ENCODE results near the gene TMEM11.

The TMEM11 gene

DNA sequence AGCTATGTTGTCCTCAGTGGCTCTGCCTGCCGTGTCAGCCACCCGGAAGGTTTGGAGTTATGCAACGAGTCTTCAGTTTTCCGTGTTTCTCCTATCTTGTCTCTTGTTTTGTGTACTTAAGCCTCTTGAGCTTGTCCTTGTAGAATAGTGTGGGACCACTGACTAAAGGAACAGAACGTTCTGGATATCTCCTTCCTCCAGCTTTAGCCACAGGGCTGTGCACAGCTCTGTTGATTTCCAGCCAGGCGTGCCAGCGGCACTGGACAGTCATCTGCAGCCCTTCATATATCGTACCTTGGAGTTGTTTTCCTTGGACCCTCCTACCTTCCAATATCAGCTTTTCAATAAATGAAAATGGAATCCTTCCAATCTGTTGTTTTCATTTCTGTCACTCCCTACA lies 39.8 kb downstream of the TMEM11 start:
- Mint-ChIP-seq H3K27ac (no peak overlapping the region), H3K9me3 (no peaks in the 10 kb centered on the region), H3K4me1 (peaks cover 23 to 25% of the 10 kb centered on the region in 2 donors), H3K36me3 (peaks cover 31 to 50% of the 10 kb centered on the region in 2 donors), H3K27me3 (no peaks in the 10 kb centered on the region), H3K4me3 (no peak overlapping the region)
- DNase-seq (no peak), ATAC-seq (replicated peaks) (no peak)

- DNase-seq (no peak), ATAC-seq (replicated peaks) (no peak)
- no peaks in the 10 kb centered on the region for H3K27me3 Mint-ChIP-seq
- H3K4me3 Mint-ChIP-seq = no peak overlapping the region
- no peak overlapping the region for H3K27ac Mint-ChIP-seq
- no peaks in the 10 kb centered on the region for H3K9me3 Mint-ChIP-seq
- H3K36me3 Mint-ChIP-seq = peaks cover 28 to 45% of the 10 kb centered on the region in 2 donors
- peaks cover 23 to 25% of the 10 kb centered on the region in 2 donors for H3K4me1 Mint-ChIP-seq
These were observed 40.4 kb downstream of the TMEM11 start for GRCh38 chr17:21173543-21173942.

DNA sequence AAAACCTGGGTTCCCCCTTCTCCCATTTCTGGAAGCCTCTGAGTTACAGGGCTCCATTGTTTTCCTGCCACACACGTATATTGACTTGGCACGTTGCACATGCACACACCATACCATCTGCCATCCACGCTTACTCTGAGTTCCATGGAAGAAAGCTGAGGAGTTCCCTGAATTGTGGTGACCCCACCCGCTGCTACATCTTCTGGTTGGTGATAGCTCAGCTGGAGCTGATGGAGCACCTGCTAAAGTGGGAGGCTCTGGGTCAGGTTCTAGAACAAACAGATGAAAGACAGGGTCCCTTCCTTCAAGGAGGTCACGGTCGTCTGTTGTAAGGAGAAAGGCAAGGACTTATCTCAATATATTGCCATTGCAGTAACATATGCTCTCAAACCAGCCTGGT lies 41.1 kb downstream of the TMEM11 start:
- no peak overlapping the region for H3K27ac Mint-ChIP-seq
- H3K4me3 Mint-ChIP-seq = no peak overlapping the region
- H3K36me3 Mint-ChIP-seq = peaks cover 32 to 39% of the 10 kb centered on the region in 2 donors
- DNase-seq (no peak), ATAC-seq (replicated peaks) (no peak)
- H3K27me3 Mint-ChIP-seq = no peaks in the 10 kb centered on the region
- no peaks in the 10 kb centered on the region for H3K9me3 Mint-ChIP-seq
- H3K4me1 Mint-ChIP-seq = peaks cover 23 to 25% of the 10 kb centered on the region in 2 donors

GRCh38 chr17:21171970-21172510 lies 41.9 kb downstream of the TMEM11 start:
- Mint-ChIP-seq H3K27ac (peak overlapping the region; percentile 90), H3K4me3 (peak overlapping the region in 1 of 2 donors; percentile 71)

DNA sequence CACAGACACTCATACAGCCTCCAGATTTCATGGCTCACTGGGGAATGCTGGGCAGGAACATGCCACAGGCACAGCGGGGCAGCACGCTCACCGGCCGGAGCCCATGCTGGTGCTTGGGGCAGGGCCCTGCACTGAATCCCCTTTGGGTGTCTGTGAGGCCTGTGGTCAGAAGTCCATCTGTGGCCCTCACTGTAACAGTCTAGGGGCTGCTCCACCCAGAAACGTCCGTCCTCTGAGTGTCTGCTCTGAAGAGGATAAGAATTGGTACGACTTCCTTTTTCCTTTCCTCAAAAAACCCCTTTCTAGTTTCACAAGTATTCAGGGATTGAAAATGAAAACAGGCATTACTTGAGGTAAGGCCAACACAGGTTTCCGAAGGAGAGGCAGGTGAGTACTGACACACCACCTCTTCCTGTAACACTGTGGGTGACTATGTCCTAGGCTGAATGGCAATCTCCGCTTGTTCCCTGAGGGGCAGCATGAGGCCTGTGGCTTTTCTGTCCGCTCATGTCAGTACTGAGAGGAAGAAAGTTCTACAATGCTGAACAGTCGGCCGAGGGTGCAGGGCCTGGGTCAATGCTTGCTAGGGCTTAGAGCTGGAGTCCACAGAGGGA lies 42.5 kb downstream of the TMEM11 start:
- Mint-ChIP-seq H3K27me3 (no peaks in the 10 kb centered on the region), H3K9me3 (no peaks in the 10 kb centered on the region), H3K4me3 (peak overlapping the region; percentile 5 to 71), H3K27ac (peak overlapping the region; percentile 90), H3K4me1 (peaks cover 23 to 35% of the 10 kb centered on the region in 2 donors), H3K36me3 (peaks cover 32 to 33% of the 10 kb centered on the region in 2 donors)
- DNase-seq = peak; percentile 39
- ATAC-seq (replicated peaks) = peak; percentile 83 to 91

More at GRCh38 chr17:21171970-21172510, 41.9 kb downstream of the TMEM11 start:
- ATAC-seq (replicated peaks) (no peak), DNase-seq (no peak)
- Mint-ChIP-seq H3K36me3 (peaks cover 32 to 36% of the 10 kb centered on the region in 2 donors), H3K4me1 (peaks cover 23 to 31% of the 10 kb centered on the region in 2 donors), H3K9me3 (no peaks in the 10 kb centered on the region), H3K27me3 (no peaks in the 10 kb centered on the region)

DNA sequence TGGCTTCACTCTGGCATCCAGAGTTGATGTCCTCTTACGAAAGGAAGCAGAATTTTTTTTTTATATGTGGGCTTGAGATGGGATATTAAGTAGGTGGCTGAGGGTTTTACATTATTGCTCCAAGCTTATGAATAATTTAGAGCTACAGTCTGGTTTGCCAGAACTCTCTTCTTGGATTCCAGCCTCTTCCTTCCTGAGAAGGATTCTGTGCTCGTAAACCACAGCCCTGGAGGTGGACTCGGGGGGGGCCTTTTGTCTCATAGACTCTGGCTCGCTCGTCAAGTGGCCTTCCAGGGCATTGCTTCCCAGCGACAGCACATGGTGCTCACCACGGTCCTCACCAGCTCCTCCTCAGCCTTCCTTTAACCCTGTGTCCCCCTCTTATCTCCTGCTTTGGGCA lies 43.2 kb downstream of the TMEM11 start:
- H3K9me3 Mint-ChIP-seq = no peaks in the 10 kb centered on the region
- peaks cover 32 to 33% of the 10 kb centered on the region in 2 donors for H3K36me3 Mint-ChIP-seq
- H3K27me3 Mint-ChIP-seq = no peaks in the 10 kb centered on the region
- peak overlapping the region; percentile 4 to 5 for H3K4me3 Mint-ChIP-seq
- ATAC-seq (replicated peaks) (no peak), DNase-seq (no peak)
- H3K4me1 Mint-ChIP-seq = peaks cover 23 to 35% of the 10 kb centered on the region in 2 donors
- H3K27ac Mint-ChIP-seq = no peak overlapping the region

DNA sequence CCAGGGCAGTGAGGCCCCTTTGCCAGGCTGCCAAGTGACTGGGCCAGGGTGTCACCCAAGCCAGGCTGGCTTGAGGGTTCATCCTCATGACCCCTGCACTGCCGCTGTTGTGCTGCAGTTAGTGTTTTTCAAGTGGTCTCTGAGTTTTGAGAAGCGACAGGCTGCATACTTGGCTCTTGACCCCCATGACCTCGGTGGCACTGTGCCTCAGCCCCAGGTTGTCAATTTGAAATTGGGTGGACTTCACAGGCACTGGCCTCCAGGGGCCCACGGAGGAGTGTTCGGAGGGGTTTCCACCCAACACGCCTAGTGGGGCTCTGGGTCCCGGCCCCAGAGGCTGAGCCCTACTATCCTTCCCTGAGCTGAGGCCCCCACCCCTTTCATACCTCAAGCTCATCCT lies 44.5 kb downstream of the TMEM11 start:
- H3K36me3 Mint-ChIP-seq = peaks cover 24 to 31% of the 10 kb centered on the region in 2 donors
- no peak for ATAC-seq (replicated peaks)
- H3K27me3 Mint-ChIP-seq = no peaks in the 10 kb centered on the region
- no peak for DNase-seq
- H3K4me1 Mint-ChIP-seq = peaks cover 23 to 35% of the 10 kb centered on the region in 2 donors
- no peak overlapping the region for H3K27ac Mint-ChIP-seq
- H3K9me3 Mint-ChIP-seq = no peaks in the 10 kb centered on the region
- H3K4me3 Mint-ChIP-seq = no peak overlapping the region

GRCh38 chr17:21168555-21168865 lies 45.5 kb downstream of the TMEM11 start:
- peaks cover 23 to 35% of the 10 kb centered on the region in 2 donors for H3K4me1 Mint-ChIP-seq
- peaks cover 18 to 21% of the 10 kb centered on the region in 2 donors for H3K36me3 Mint-ChIP-seq
- DNase-seq = no peak
- H3K27ac Mint-ChIP-seq = no peak overlapping the region
- no peaks in the 10 kb centered on the region for H3K27me3 Mint-ChIP-seq
- H3K4me3 Mint-ChIP-seq = no peak overlapping the region
- no peak for ATAC-seq (replicated peaks)
- no peaks in the 10 kb centered on the region for H3K9me3 Mint-ChIP-seq

- H3K27ac Mint-ChIP-seq = no peak overlapping the region
- peaks cover 24 to 35% of the 10 kb centered on the region in 2 donors for H3K4me1 Mint-ChIP-seq
- H3K36me3 Mint-ChIP-seq = peaks cover 14 to 16% of the 10 kb centered on the region in 2 donors
- H3K27me3 Mint-ChIP-seq = no peaks in the 10 kb centered on the region
- no peak overlapping the region for H3K4me3 Mint-ChIP-seq
- no peaks in the 10 kb centered on the region for H3K9me3 Mint-ChIP-seq
- DNase-seq (no peak), ATAC-seq (replicated peaks) (no peak)
These were observed 46.7 kb downstream of the TMEM11 start for GRCh38 chr17:21167303-21167702.

DNA sequence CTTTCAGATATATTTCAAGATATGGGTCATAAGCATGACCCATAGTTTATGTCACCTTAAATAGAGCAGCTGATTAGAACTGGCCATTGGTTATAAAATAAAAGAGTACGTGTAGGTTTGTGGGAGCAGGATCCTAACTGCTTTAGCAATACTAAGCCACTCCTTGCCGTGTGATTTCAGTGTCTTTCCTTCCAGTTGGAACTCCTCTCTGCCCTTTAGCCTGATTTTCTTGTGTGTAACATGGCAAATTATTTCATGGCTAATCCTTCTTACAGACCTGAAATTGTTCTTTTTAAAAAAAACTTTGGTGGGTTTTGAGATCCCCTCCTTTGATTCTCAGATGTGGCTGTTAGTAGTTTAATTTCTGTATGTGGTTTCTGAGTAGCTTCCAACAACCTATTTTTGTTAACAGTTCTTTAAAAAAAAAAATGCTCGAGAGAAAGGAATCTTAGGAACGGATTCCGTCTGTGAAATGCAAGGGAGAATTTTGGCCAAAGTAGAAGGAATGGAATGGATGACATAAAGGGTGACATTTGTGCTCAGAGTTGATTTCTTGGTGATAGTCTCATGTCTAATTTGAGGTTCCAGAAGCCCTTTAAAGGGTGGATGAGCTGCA lies 47.3 kb downstream of the TMEM11 start:
- H3K4me1 Mint-ChIP-seq = peaks cover 19 to 30% of the 10 kb centered on the region in 2 donors
- peaks cover 10 to 11% of the 10 kb centered on the region in 2 donors for H3K36me3 Mint-ChIP-seq
- H3K27me3 Mint-ChIP-seq = no peaks in the 10 kb centered on the region
- no peaks in the 10 kb centered on the region for H3K9me3 Mint-ChIP-seq
- no peak overlapping the region for H3K4me3 Mint-ChIP-seq
- ATAC-seq (replicated peaks) = no peak
- no peak overlapping the region for H3K27ac Mint-ChIP-seq
- no peak for DNase-seq

DNA sequence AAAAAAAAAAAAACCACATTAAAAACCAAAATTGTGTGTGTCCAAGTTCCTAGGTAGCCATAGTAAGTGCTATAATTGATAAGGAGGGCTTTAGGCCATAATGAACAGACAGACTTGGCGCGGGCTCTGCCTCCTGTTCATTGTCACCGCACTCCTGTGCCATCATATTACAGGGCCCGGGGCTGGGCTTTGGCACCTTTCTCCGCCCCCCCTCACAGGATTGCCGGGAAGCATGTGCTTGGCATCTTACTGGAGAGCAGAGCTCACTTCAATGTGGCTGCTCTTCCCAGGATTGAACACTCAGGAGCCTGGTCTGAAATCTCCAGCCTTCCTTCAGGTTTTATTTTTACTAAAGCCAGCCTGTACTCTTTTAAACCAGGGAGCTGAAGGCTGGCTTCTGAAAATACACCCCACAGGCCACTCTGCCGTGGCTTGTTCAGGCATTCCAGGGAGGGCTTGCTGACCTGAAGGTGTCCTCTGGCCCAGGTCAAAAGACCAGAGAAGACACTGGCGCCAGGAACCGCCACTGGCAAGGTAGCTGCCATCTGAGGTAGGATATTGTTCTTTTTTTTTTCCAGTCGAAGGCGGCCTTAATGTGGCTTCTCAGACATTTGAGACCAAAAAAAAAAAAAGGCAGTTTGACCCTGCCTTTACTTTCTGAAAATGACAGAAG lies 47.9 kb downstream of the TMEM11 start:
- Mint-ChIP-seq H3K27me3 (no peaks in the 10 kb centered on the region), H3K4me3 (no peak overlapping the region)

DNA sequence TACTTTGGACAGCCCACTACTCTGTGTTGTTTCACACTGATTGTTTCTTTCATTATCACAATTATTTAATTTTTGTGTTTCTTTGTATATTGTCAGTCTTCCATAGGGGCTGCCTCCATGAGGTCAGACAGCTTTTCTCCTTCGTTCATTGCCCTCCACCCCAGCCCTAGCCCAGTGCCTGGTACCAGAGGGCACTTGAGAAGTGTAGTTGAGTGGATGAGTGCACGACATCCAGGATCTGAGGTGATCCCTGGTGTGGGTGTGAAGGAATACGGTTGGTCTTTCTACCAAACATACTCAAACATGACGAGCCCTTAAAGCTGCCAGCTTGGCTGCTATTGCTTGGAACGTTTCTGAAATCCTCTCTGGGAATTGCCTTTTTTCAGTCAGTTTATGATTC lies 49.3 kb downstream of the TMEM11 start:
- Mint-ChIP-seq H3K36me3 (peaks cover 3 to 6% of the 10 kb centered on the region in 2 donors), H3K9me3 (no peaks in the 10 kb centered on the region), H3K27me3 (no peaks in the 10 kb centered on the region), H3K27ac (no peak overlapping the region), H3K4me1 (peaks cover 3 to 15% of the 10 kb centered on the region in 2 donors), H3K4me3 (no peak overlapping the region)
- DNase-seq = no peak
- ATAC-seq (replicated peaks) = no peak

More for the DNA sequence above, 47.9 kb downstream of the TMEM11 start:
- Mint-ChIP-seq H3K9me3 (no peaks in the 10 kb centered on the region), H3K36me3 (peaks cover 5 to 6% of the 10 kb centered on the region in 2 donors), H3K27ac (no peak overlapping the region), H3K4me1 (peaks cover 13 to 24% of the 10 kb centered on the region in 2 donors)
- ATAC-seq (replicated peaks) = no peak
- no peak for DNase-seq

GRCh38 chr17:21164216-21164615 lies 49.7 kb downstream of the TMEM11 start:
- Mint-ChIP-seq H3K27me3 (no peaks in the 10 kb centered on the region), H3K27ac (no peak overlapping the region), H3K4me3 (no peak overlapping the region), H3K4me1 (peaks cover 3 to 15% of the 10 kb centered on the region in 2 donors), H3K36me3 (peaks cover 3 to 6% of the 10 kb centered on the region in 2 donors), H3K9me3 (no peaks in the 10 kb centered on the region)
- DNase-seq (no peak), ATAC-seq (replicated peaks) (no peak)

GRCh38 chr17:21163101-21163500 lies 50.9 kb downstream of the TMEM11 start:
- H3K4me3 Mint-ChIP-seq = no peak overlapping the region
- H3K36me3 Mint-ChIP-seq = peaks cover 0 to 9% of the 10 kb centered on the region in 2 donors
- DNase-seq (no peak), ATAC-seq (replicated peaks) (no peak)
- H3K27ac Mint-ChIP-seq = no peak overlapping the region
- no peaks in the 10 kb centered on the region for H3K27me3 Mint-ChIP-seq
- H3K9me3 Mint-ChIP-seq = no peaks in the 10 kb centered on the region
- H3K4me1 Mint-ChIP-seq = peaks cover 5 to 15% of the 10 kb centered on the region in 2 donors
